NCI-H1048 (cell line): ENCODE results near the gene LTC4S.
A peak's percentile ranks its signal among the peaks of the same experiment; 100 is the strongest.

ENCODE experiments used
- DNase-seq: peaks from one replicate; lab custom pipeline; 2025; lab: John Stamatoyannopoulos, UW

The LTC4S gene

GRCh38 chr5:179795863-179796833 lies 2.4 kb downstream of the LTC4S start:
- DNase-seq, result peak; percentile 74

DNA sequence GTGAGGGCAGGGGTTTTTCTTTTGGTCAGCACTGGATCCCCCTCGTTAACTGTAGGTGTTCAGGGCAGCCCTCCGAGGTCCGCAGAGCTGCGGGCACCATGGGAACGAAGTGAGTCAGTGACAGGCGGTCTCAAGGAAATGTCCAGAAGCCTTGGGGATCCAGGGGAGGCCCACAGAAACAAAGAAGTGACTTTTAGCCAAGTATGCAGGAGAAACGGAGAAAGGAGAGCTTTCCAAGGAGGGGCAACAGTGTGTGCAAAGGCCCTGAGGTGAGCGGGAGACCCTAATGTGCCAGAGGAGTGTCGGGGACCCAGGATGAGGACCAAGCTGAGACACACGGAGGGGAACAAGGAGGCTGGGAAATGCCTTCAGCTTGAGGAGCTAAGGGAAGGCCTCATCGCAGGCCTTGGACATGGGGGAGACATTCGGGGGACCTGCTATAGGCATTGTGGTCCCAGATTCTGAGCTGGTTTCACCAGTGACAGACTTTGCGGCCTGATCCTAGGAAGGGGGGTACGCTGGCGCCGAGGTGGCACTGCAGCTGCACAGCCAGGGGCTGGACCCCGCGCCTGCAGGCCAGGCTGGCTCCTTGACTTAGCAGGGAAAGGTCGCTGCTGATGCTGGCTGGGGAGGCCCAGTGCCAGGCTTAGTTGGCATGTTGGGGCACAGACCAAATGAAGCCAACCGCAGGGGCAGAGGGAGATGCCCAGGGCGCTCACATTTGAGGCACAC lies 3.3 kb downstream of the LTC4S start:
- DNase-seq, result no peak

DNA sequence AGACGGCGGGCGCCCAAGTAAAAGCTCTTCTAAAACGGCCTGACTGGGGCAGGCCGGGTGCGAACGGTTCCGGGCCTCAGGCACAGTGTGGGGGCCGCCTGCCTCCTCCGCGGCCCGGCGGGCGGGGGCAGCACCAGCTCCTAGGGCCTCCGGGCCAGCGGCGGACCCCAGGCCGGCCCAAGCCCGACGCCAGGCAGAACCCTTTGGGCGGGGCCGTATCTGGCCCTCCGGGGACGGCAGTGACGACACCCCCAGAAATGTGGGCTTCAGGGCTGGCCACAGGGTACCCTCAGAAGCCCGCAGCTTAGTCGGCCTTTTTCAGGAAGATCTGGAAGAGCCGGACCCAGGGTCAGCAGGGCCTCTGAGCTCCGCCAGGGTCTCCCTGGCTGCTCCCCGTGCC lies 4.0 kb downstream of the LTC4S start:
- DNase-seq, result no peak

DNA sequence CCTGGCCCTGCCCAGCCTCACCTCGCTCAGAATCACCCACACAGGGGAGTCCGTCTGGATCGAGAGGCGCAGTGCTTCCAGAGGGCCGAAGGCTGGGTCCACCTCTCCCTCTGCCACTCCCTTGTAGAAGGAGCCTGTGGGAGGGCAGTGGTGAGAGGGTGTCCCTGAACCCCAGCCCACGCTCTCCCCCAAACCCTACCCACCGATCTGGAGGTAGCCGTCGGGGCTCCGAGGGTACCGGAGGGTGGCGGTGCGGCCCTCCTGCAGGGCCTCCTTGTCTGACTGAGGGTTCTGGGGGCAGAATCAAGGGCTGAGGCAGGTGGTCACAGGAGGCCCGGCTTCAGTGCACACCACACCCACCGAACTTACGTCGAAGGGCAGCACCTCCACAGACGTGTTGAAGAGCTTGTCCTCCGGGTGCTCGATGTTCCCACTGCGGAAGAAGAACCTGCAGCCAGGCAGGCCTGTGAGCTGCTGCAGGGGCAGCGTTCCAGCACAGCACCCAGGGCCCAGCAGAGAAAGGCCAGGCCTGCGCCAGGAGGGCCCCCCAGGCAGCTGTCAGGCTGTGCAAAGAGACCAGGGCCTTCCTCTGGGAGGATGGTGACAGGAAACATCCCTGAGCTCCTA lies 4.5 kb downstream of the LTC4S start:
- no peak for DNase-seq

DNA sequence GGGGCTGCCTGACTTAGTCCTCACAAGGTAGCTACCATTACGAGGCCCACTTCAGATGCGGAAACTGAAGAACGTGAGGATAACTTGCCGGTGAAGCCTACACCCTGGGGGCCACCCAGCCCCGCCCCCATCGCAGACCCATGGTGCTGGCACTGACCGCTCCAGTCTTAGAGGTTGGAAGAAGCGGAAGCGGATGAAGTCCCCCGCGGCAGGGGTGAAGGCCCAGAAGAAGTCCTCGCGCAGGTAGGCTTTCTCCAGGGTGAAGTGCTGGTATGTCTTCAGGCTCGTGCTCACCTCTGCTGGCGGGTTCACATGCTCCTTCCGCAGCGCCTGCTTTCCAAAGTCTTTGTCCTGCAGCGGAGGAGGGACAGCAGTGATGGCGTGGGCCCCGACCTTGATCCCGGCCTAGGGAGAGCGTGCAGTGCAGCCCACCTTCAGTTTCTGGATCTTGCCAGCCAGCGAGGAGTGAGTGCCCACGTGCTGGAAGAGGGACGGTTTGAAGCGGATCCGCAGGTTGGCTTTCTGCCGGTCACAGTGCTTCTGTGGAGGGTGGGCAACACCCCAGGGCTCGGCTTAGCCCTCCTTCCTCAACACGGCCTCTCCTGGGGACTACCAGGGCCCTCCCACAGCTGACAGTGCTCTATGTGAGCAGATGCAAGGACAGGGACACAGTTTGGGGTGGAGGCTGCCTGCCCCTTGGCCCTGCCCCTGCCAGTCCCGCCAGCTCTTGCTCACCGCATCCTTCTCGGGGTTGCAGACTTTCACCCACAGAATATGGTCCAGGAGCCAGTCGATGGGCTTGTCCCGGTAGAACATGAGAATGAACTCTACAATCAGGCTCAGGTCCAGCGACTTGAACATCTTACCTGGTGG lies 5.2 kb downstream of the LTC4S start:
- DNase-seq, result no peak

- DNase-seq, result no peak
These were observed 5.8 kb downstream of the LTC4S start for GRCh38 chr5:179799644-179799973.

GRCh38 chr5:179800071-179800695 lies 6.4 kb downstream of the LTC4S start:
- no peak for DNase-seq

DNA sequence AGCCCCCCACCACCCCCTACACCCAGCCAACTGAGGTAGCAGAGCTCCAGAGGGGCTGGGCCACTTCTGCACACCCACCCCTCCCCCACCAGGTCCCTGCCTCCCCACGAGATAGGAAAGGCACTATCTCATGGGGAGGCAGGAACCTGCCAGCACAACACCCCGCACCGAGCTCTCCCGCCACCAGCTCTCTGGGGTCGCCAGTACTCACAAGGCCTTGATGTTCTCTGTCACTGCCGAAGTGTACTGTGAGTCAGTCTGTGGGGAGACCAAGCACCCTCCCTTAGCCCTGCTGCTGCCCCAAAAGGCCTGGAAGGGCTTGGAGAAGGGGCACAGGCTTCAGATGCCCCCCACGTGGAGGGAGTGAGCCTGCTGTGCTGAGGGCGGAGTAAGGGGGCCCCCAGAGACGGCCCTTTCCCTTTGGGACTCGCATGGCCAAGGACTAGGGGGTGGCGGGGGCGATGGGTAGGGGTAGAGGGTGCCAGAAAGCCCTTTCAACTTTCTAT lies 7.0 kb downstream of the LTC4S start:
- DNase-seq, result no peak

DNA sequence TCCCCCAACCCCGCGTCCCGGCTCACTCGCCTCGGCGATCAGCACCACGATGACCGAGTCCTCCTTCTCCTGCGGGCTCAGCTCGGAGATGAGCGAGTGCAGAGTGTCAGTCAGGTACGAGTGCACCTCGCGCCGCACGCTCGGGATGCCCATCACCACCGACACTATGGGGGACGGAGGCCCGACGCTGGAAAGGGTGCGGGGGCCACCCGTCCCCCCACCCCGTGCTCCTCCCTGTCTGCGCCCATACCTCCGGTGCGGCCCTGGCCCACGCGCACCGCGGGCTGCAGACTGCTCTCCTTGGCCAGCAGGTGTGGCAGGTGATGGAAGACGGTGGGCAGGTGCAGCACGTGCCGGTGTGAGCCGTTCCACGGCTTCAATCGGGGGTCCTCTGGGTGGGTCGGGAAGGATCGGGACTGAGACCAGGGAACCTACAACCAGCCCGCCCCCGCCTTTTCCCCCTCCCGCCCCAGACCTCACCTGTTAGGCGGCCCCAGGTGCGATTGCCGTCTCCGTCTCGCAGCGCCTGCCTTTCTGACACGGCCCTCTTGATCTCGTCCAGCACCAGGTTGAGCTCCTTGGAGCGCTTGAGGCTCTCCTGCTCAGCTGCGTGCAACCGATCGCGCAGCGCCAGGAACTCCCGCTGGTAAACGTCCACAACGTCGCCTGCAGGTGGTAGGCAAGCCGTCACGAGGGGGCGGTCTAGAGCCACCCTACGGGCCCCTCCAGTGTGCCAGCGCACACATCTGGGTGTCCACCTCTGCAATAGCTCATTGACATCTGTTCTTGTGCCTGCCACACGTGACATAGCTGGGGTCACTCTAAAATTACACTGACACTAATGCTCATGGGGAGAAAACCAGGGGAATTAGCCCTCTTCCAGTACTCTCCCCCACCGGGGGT lies 7.8 kb downstream of the LTC4S start:
- DNase-seq, result peak; percentile 6

GRCh38 chr5:179802207-179802883 lies 8.6 kb downstream of the LTC4S start:
- no peak for DNase-seq

DNA sequence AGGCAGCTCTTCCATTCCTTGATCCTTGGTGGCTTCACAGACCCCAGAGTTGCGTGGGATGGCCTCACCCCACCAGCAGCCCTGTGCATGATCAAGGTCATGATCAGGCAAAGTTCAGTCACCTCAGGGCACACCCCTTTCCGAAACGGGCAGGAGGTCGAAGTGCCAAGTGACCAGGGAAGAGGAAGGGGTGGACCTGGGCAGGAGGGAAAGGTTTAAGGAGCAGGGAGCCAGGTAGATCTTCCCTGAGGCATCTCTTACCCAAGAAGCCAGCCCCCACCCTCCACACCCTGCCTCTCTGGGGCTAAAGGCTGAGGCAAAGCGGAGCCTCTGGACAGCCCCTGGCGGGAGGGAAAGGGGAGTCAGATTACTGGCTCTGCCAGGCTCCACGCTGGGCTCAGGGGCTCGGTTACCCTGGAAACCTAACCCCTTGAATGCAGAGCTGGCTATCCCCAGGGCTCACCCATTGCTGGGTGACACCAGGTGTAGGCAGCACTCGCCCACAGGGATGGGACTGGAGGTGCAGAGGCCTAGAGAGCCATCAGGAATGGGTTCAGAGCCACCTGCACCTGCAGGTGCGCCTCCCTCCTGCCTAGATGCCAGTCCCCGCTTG lies 9.3 kb downstream of the LTC4S start:
- DNase-seq, result no peak

GRCh38 chr5:179803651-179804554 lies 10.1 kb downstream of the LTC4S start:
- DNase-seq, result no peak

DNA sequence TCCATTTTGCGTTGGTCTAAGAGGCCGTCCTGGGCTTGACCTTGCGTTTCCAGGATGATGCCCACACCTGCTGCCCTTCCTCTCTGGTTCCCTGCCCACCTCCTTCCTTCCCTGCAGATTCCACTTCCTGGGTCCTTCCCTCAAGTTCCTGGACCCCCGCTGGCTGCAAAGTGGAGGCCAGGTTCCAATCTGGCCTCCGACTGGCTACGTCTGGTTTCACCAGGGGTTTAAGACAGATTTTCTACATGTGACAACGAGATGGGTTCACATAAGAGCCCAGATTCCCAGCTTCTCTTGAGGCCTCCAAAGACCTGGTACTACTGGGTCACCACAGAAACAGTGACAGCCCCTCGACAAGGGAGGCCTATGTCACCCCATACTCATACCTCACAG lies 10.8 kb downstream of the LTC4S start:
- DNase-seq, result no peak

- no peak for DNase-seq
These were observed 11.3 kb downstream of the LTC4S start for GRCh38 chr5:179805070-179805528.

DNA sequence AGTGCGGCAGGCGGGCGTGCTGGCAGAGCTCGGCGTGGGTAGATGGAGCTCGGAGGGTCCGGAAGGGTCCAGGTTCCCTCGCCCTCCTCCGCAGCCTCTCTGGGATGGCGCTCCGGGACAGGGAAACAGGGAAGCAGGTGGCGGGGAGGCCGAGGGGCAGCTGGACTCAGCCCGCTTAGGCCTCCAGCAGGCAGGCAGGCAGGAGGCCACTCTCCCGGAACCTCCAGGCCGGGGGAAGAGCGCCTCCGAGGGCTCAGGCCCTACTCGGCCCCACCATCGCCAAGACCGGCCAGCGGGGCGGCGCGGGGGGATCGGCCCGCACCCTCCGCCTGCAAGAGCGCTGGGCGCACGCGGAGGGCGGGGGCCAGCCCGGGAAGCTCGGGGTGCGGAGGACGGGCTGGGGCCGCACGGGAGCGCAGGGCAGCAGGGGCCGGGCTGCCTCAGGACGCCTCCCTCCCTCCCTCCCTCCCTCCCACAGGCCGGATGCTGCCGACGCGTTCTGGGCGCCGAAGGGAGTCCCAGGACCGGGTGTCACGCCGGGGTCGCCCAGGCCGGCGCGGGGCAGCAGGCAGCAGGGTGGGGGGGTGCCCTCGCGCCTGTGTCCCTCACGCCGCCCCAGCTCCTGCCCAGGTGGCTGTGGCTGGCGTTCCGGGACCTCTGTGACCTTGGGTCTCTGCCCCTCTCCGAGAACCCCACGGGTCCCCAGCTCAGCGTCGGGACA lies 11.9 kb downstream of the LTC4S start:
- DNase-seq, result no peak

DNA sequence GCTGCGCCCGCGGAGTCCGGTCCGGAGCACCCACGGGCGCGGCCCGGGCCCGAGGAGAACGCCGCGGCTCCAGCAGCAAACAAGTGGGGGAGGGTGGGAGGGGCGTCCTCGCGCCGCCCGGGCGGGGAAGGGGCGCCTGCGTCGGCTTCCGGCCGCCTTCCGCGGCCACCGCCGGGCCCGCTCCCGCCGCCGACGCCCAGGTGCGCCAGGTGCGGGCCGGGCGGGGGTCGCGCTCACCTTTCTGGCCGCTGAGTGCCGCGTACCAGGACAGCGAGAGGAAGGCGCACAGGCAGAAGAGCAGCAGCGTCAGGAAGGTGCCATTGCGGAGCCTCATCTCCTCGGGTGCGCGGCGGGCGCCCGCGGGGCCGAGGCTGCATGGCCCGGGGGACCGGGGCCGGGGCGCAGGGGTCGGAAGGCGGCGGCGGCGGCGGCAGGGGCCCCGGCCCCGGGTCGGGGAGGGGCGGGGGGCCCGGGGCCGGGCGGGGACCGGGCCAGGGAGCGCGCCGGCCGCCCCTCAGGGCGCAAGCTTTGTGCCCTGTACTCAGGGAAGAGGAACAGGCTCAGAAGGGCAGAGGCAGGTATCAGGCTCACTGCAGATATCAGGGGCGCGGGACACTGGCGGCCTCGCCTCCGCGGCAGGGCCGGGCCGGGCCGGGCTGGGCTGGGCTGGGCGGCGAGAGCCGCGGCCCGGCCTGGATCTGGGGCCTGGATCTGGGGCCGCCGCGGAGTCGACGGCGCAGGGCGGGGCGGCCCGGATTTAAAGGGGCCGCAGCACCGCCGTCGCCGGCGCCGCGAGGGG lies 12.7 kb downstream of the LTC4S start, which contains the start of gene MGAT4B:
MGAT4B (minus strand) TSS at position 617 of the 799 bp plus-strand sequence; CDS start at position 334, 283 bp downstream.
- DNase-seq, result peak; percentile 70
